ENCODE measurements around the gene EBLN1. TPM values are rescaled to one million over a fixed set of nuclear protein-coding genes. Genes with fewer than 3 reads are reported as not detected.

EBLN1 gene
- total and polyA plus RNA-seq, 7 experiments from 2014 or later = not detected

DNA sequence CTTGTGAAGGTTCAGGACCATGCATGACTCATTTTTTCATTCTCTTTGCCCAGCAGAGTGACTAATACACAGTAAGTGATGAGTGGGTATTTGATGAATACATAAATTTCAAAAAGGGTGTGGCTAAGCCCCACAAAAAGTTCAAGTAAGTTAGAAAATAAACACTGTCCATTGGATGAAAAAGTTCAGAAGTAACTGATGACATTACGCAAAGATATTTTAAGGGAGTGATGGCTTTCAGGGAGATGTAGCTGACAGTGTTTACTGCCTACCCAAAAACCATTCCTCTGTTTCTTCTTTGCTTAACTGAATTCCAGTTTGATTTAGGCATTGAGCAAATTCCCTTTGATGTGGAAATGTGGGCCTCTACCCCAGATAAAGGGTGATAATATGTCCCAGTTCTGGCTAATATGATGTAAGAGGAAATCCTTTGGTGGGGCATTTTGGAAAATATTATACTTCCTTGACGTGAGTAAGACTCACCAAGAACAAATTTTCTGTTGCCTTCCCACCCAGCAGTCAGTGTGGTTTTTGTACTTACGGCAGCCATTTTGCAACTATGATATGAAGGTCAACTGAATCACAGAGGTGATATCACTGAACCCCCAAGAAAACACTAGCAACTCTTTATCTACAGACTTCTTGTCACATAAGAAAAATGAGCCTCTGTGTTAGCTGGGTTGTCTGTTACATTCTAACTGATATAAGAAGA is 29.0 kb upstream of the EBLN1 start:
- H3K4me1 ChIP-seq (ENCODE audit: control insufficient read depth in 2 of 2, insufficient read depth in 2 of 2, low read length in 2 of 2) = no peaks in the 10 kb centered on the region
- no peaks in the 10 kb centered on the region for H3K9me3 ChIP-seq (ENCODE audit: control insufficient read depth in 2 of 3, low read length in 3 of 3)
- H3K36me3 ChIP-seq (ENCODE audit: control insufficient read depth in 2 of 3, insufficient read depth in 3 of 3, low read length in 3 of 3) = no peaks in the 10 kb centered on the region
- peaks cover 0 to 7% (median 1%) of the 10 kb centered on the region in 5 donors for H3K36me3 Mint-ChIP-seq
- H3K4me1 Mint-ChIP-seq = peaks cover 6 to 36% (median 28%) of the 10 kb centered on the region in 7 donors
- H3K9me3 Mint-ChIP-seq = no peaks in the 10 kb centered on the region
- H3K4me3 ChIP-seq (ENCODE audit: low read length) = no peak overlapping the region
- peak overlapping the region in 7 of 9 donors; percentile 6 to 81 (median 61) for H3K27ac Mint-ChIP-seq
- H3K27me3 ChIP-seq (ENCODE audit: control insufficient read depth in 2 of 2, insufficient read depth in 2 of 2, low read length in 2 of 2) = no peaks in the 10 kb centered on the region
- peak overlapping the region in 3 of 10 donors; percentile 7 to 55 (median 19) for H3K4me3 Mint-ChIP-seq
- POLR2A ChIA-PET = interaction anchor here (1.2 to 1.7 kb wide), 2 partner anchors 17 to 18 kb away, joined by 3 to 5 read pairs; no protein-coding TSS in a partner anchor
- peak overlapping the region; percentile 17 for H3K27ac ChIP-seq (ENCODE audit: low read depth, low read length)
- H3K27me3 Mint-ChIP-seq = peaks cover 0 to 16% (median 5%) of the 10 kb centered on the region in 5 donors
- DNase-seq (peak in 2 of 9 donors; percentile 14 to 17), ATAC-seq (peak; percentile 49)
- intact Hi-C loops (cut with micrococcal nuclease) = loop anchor here in 1 of 2 donors (1.0 kb wide), 1 partner anchor 10 kb away; no protein-coding TSS in a partner anchor
- CTCF ChIA-PET = no interaction called here

DNA sequence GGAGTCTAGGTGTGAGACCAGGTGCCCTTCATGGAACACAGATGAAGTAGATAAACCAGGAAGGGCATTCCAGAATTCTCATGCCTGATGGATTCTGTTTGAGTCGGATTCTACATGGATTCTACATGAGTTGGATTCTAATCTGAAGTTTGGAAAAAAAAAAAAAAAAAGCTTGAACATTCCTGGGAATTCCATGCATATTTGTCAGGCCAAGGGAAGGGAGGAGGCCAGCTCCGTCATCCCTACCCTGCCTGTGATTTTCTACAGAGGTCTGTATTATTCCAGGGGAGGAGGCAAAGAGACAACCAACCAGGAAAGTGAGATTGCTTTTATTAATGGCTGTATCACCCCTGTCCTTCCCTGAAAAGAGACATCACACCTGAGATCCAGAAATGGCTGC is 27.8 kb upstream of the EBLN1 start:
- Histone ChIP-seq H3K9me3 (ENCODE audit: control insufficient read depth in 2 of 3, low read length in 3 of 3) (no peaks in the 10 kb centered on the region), H3K4me3 (ENCODE audit: low read length) (no peak overlapping the region), H3K27ac (ENCODE audit: low read depth, low read length) (no peak overlapping the region), H3K36me3 (ENCODE audit: control insufficient read depth in 2 of 3, insufficient read depth in 3 of 3, low read length in 3 of 3) (no peaks in the 10 kb centered on the region), H3K27me3 (ENCODE audit: control insufficient read depth in 2 of 2, insufficient read depth in 2 of 2, low read length in 2 of 2) (peaks cover 0 to 6% of the 10 kb centered on the region in 2 donors), H3K4me1 (ENCODE audit: control insufficient read depth in 2 of 2, insufficient read depth in 2 of 2, low read length in 2 of 2) (no peaks in the 10 kb centered on the region)
- CTCF ChIA-PET = no interaction called here
- Mint-ChIP-seq H3K27me3 (peaks cover 0 to 16% (median 4%) of the 10 kb centered on the region in 5 donors), H3K9me3 (peaks cover 0 to 5% (median 0%) of the 10 kb centered on the region in 11 donors), H3K4me3 (no peak overlapping the region), H3K36me3 (peaks cover 0 to 7% (median 0%) of the 10 kb centered on the region in 5 donors), H3K4me1 (peaks cover 3 to 28% (median 16%) of the 10 kb centered on the region in 7 donors), H3K27ac (peak overlapping the region in 3 of 9 donors; percentile 65 to 81 (median 65))
- ATAC-seq (no peak), DNase-seq (no peak)
- intact Hi-C loops (cut with micrococcal nuclease) = no loop called here
- POLR2A ChIA-PET = interaction anchor here (0.6 kb wide), 1 partner anchor 41 kb away, joined by 5 read pairs; no protein-coding TSS in a partner anchor

DNA sequence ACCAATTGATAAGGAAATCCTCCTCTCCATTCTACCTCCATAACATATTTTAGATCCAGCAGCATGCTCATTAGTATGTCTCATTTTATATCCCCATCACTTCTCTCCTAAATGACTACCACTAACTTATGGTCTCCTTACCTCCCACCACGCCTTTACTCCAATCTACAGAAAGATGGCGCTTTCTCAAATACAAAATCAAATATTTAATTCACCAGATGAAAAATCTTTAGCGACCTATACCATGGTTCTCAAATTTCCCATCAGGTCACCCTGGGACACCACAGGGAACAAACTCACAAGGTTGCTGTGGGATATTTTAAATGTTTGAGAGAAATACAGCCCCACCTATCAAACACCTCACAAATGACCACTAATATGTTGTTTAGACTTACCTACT is 27.0 kb upstream of the EBLN1 start:
- POLR2A ChIA-PET = no interaction called here
- H3K36me3 Mint-ChIP-seq = peaks cover 0 to 7% (median 0%) of the 10 kb centered on the region in 5 donors

DNA sequence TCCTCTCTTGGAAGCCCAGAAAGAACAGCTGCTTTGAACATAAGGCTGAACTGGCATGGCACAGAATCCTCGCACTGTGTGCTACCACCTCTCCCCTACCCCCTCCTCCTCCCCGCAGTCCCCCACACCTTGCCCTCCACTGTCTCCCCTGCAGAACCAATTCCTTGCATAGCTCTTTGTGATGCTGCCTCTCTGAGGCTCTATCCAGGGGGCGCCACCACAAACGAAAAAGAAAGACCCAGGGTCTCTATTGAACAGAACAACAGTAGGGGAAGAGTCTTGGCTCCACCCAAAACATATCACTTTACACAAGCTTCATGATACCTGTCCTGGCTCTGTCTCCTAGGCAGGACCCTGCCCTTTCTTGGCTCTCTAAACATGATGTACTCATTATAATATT is 26.2 kb upstream of the EBLN1 start:
- Mint-ChIP-seq H3K27ac (no peak overlapping the region), H3K36me3 (peaks cover 0 to 7% (median 0%) of the 10 kb centered on the region in 5 donors), H3K4me1 (peaks cover 0 to 27% (median 9%) of the 10 kb centered on the region in 7 donors), H3K27me3 (peaks cover 0 to 18% (median 4%) of the 10 kb centered on the region in 5 donors), H3K4me3 (no peak overlapping the region), H3K9me3 (peaks cover 0 to 5% (median 0%) of the 10 kb centered on the region in 11 donors)
- H3K27ac ChIP-seq (ENCODE audit: low read depth, low read length) = no peak overlapping the region
- DNase-seq (no peak), ATAC-seq (no peak)
- intact Hi-C loops (cut with micrococcal nuclease) = no loop called here
- H3K4me3 ChIP-seq (ENCODE audit: low read length) = no peak overlapping the region
- no peaks in the 10 kb centered on the region for H3K9me3 ChIP-seq (ENCODE audit: control insufficient read depth in 2 of 3, low read length in 3 of 3)
- peaks cover 0 to 6% of the 10 kb centered on the region in 2 donors for H3K27me3 ChIP-seq (ENCODE audit: control insufficient read depth in 2 of 2, insufficient read depth in 2 of 2, low read length in 2 of 2)
- no peaks in the 10 kb centered on the region for H3K4me1 ChIP-seq (ENCODE audit: control insufficient read depth in 2 of 2, insufficient read depth in 2 of 2, low read length in 2 of 2)
- no peaks in the 10 kb centered on the region for H3K36me3 ChIP-seq (ENCODE audit: control insufficient read depth in 2 of 3, insufficient read depth in 3 of 3, low read length in 3 of 3)
- POLR2A ChIA-PET = interaction anchor here (0.6 to 1.1 kb wide), 2 partner anchors 14 to 247 kb away, joined by 3 read pairs; no protein-coding TSS in a partner anchor
- CTCF ChIA-PET = interaction anchor here (0.6 to 1.0 kb wide), 3 partner anchors 113 to 745 kb away, joined by 3 to 6 read pairs (median 4); no protein-coding TSS in a partner anchor

More for the DNA sequence above, 27.0 kb upstream of the EBLN1 start:
- peaks cover 0 to 17% (median 4%) of the 10 kb centered on the region in 5 donors for H3K27me3 Mint-ChIP-seq
- no peak overlapping the region for H3K4me3 ChIP-seq (ENCODE audit: low read length)
- H3K27me3 ChIP-seq (ENCODE audit: control insufficient read depth in 2 of 2, insufficient read depth in 2 of 2, low read length in 2 of 2) = peaks cover 0 to 6% of the 10 kb centered on the region in 2 donors
- no peaks in the 10 kb centered on the region for H3K4me1 ChIP-seq (ENCODE audit: control insufficient read depth in 2 of 2, insufficient read depth in 2 of 2, low read length in 2 of 2)
- H3K4me1 Mint-ChIP-seq = peaks cover 0 to 27% (median 9%) of the 10 kb centered on the region in 7 donors
- H3K4me3 Mint-ChIP-seq = no peak overlapping the region
- no peak overlapping the region for H3K27ac ChIP-seq (ENCODE audit: low read depth, low read length)
- intact Hi-C loops (cut with micrococcal nuclease) = no loop called here
- CTCF ChIA-PET = no interaction called here
- H3K27ac Mint-ChIP-seq = peak overlapping the region in 1 of 9 donors; percentile 65
- no peaks in the 10 kb centered on the region for H3K9me3 ChIP-seq (ENCODE audit: control insufficient read depth in 2 of 3, low read length in 3 of 3)
- peaks cover 0 to 5% (median 0%) of the 10 kb centered on the region in 11 donors for H3K9me3 Mint-ChIP-seq
- DNase-seq (no peak), ATAC-seq (no peak)
- H3K36me3 ChIP-seq (ENCODE audit: control insufficient read depth in 2 of 3, insufficient read depth in 3 of 3, low read length in 3 of 3) = no peaks in the 10 kb centered on the region

DNA sequence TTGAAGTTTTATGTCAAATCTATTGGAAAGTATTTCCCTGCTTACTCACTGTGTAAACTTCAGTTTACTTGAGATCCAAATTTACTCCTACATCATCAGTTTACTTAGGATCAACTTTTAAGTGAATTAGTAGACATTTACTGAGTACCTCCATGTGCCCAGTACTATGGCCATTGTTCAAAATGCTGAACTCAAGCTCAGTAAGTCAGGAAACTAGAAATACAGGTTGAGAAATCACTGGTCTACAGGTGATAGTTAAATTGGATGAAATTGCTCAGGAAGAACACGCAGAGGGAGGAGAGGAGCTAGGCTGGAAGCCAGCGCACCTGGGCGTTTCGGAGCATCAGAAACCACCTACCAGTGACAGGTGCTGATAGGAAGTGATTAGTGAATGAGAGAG is 25.5 kb upstream of the EBLN1 start:
- peaks cover 0 to 18% (median 8%) of the 10 kb centered on the region in 5 donors for H3K27me3 Mint-ChIP-seq
- H3K27me3 ChIP-seq (ENCODE audit: control insufficient read depth in 2 of 2, insufficient read depth in 2 of 2, low read length in 2 of 2) = peaks cover 0 to 6% of the 10 kb centered on the region in 2 donors
- intact Hi-C loops (cut with micrococcal nuclease) = no loop called here
- H3K36me3 ChIP-seq (ENCODE audit: control insufficient read depth in 2 of 3, insufficient read depth in 3 of 3, low read length in 3 of 3) = no peaks in the 10 kb centered on the region
- peaks cover 0 to 25% (median 8%) of the 10 kb centered on the region in 7 donors for H3K4me1 Mint-ChIP-seq
- no peaks in the 10 kb centered on the region for H3K4me1 ChIP-seq (ENCODE audit: control insufficient read depth in 2 of 2, insufficient read depth in 2 of 2, low read length in 2 of 2)
- H3K9me3 ChIP-seq (ENCODE audit: control insufficient read depth in 2 of 3, low read length in 3 of 3) = no peaks in the 10 kb centered on the region
- H3K36me3 Mint-ChIP-seq = peaks cover 0 to 6% (median 0%) of the 10 kb centered on the region in 5 donors
- H3K4me3 ChIP-seq (ENCODE audit: low read length) = no peak overlapping the region
- ChIA-PET POLR2A (interaction anchor here (1.1 kb wide), 1 partner anchor 13 kb away, joined by 3 read pairs; no protein-coding TSS in a partner anchor), CTCF (interaction anchor here (0.6 to 1.0 kb wide), 2 partner anchors 114 to 745 kb away, joined by 3 to 6 read pairs; no protein-coding TSS in a partner anchor)
- no peak overlapping the region for H3K27ac ChIP-seq (ENCODE audit: low read depth, low read length)
- peak overlapping the region in 1 of 9 donors; percentile 9 for H3K27ac Mint-ChIP-seq
- no peak for ATAC-seq
- DNase-seq = no peak
- H3K4me3 Mint-ChIP-seq = no peak overlapping the region
- H3K9me3 Mint-ChIP-seq = peaks cover 0 to 5% (median 0%) of the 10 kb centered on the region in 11 donors

DNA sequence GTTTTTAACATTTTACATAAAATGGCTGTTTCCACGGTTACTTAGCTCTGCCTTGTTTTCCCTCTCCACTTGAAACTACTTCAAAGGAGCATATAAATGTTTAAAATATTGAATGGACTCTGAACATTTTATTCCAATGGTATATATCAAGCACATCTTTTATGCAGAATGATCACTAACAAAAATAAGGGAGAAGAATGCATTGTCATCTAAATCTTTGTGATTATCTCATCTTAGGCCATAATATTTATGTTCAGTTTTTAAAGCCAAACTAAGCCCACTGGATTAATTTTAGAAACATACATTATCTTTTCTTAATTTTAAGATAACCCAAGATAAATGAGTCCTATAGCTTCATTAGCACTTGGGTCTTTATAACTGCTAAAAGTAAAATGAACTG is 13.4 kb upstream of the EBLN1 start:
- H3K4me3 Mint-ChIP-seq = peak overlapping the region in 5 of 10 donors; percentile 29 to 96 (median 89)
- peak overlapping the region; percentile 46 for H3K27ac ChIP-seq (ENCODE audit: low read depth, low read length)
- no peaks in the 10 kb centered on the region for H3K36me3 ChIP-seq (ENCODE audit: control insufficient read depth in 2 of 3, insufficient read depth in 3 of 3, low read length in 3 of 3)
- H3K27ac Mint-ChIP-seq = peak overlapping the region in 4 of 9 donors; percentile 47 to 100 (median 98)
- POLR2A ChIA-PET = interaction anchor here (1.4 to 3.8 kb wide), 5 partner anchors 9 to 92 kb away, joined by 3 to 72 read pairs (median 14); partner anchors contain the start of gene COMMD3
- H3K27me3 ChIP-seq (ENCODE audit: control insufficient read depth in 2 of 2, insufficient read depth in 2 of 2, low read length in 2 of 2) = no peaks in the 10 kb centered on the region
- CTCF ChIA-PET = no interaction called here
- no peak for DNase-seq
- H3K4me3 ChIP-seq (ENCODE audit: low read length) = no peak overlapping the region
- H3K27me3 Mint-ChIP-seq = peaks cover 0 to 23% (median 4%) of the 10 kb centered on the region in 5 donors
- H3K9me3 Mint-ChIP-seq = peaks cover 0 to 14% (median 0%) of the 10 kb centered on the region in 11 donors
- peaks cover 11 to 27% (median 15%) of the 10 kb centered on the region in 7 donors for H3K4me1 Mint-ChIP-seq
- peaks cover 0 to 5% (median 0%) of the 10 kb centered on the region in 5 donors for H3K36me3 Mint-ChIP-seq
- H3K9me3 ChIP-seq (ENCODE audit: control insufficient read depth in 2 of 3, low read length in 3 of 3) = no peaks in the 10 kb centered on the region
- ATAC-seq = no peak
- intact Hi-C loops (cut with micrococcal nuclease) = no loop called here
- H3K4me1 ChIP-seq (ENCODE audit: control insufficient read depth in 2 of 2, insufficient read depth in 2 of 2, low read length in 2 of 2) = peaks cover 6 to 8% of the 10 kb centered on the region in 2 donors

Measured in naive thymus-derived CD4-positive, alpha-beta T cell (primary cell).